K562 (cell line): Measurements from ENCODE around the gene LPGAT1. TPM values are rescaled to one million over a fixed set of nuclear protein-coding genes. Genes with fewer than 3 reads are reported as not detected.

Experiments
- ATAC-seq: fragments of 200-7000 bp; cut with Tn5 transposase; 3 replicates; pipeline ENCODE4 v1.9.1; 2020; ENCODE audit warnings: moderate library complexity
- BruUV-seq: library from RNA; stranded (reverse); fragments of 400-500 nt; replicated peaks from 2 replicates; lab custom pipeline; 2021; lab: Mats Ljungman, UMichigan
- CTCF ChIA-PET: fragments of 300-600 bp; formaldehyde crosslinking; extraction: SDS; loops from one replicate; lab custom pipeline; 2021; ENCODE audit warnings: low intra/inter-chr PET ratio; lab: Yijun Ruan, JAX
- POLR2A ChIA-PET: fragments of 300-600, 350-650 bp; sonication (Branson Sonifier 250); formaldehyde crosslinking; extraction: SDS; loops from one replicate; lab custom pipeline; 2021; ENCODE audit warnings: antibody characterized with exemption, inconsistent platforms; lab: Yijun Ruan, JAX
- DNase-seq, 4 experiments: peaks; one replicate each; pipeline versions ENCODE4 v3.0.0 to v3.0.0-alpha.2; 2011 to 2018; ENCODE audit warnings: low spot score in 3 of 4, mixed read lengths in 3 of 4; ENCODE audit errors: extremely low read depth in 1 of 4
- FAIRE-seq: peaks from 2 replicates; lab custom pipeline; 2011; peaks lifted over from hg19 to GRCh38; lab: Jason Lieb, UNC
- H2AFZ ChIP-seq: 2 replicates; pipeline ENCODE4 v1.6.0; 2011; ENCODE audit warnings: low read depth, low read length, control low read depth, inconsistent platforms
- H3K27ac ChIP-seq: fragments of 200-600 bp; 3 replicates; pipeline ENCODE4 v1.8.0; 2011; ENCODE audit warnings: low read depth, mild to moderate bottlenecking, control low read depth, inconsistent platforms, low read length, moderate library complexity, mixed read lengths; ENCODE audit errors: extremely low read depth
- H3K27me3 ChIP-seq, 2 experiments: fragments of 300-600 bp in 1 of 2; 2 replicates in 1 of 2; 3 replicates in 1 of 2; pipeline versions ENCODE4 v1.6.0 to v1.8.0; 2011; ENCODE audit warnings: inconsistent platforms in 2 of 2, low read length in 2 of 2, mild to moderate bottlenecking in 1 of 2, mixed read lengths in 1 of 2, moderate library complexity in 1 of 2; ENCODE audit not compliant: control insufficient read depth in 2 of 2, insufficient read depth in 2 of 2
- H3K36me3 ChIP-seq: fragments of 300-600 bp; 3 replicates; pipeline ENCODE4 v1.8.0; 2011; ENCODE audit warnings: mild to moderate bottlenecking, low read length, inconsistent platforms; ENCODE audit not compliant: control insufficient read depth, insufficient read depth
- H3K4me1 ChIP-seq, 2 experiments: fragments of 200-600 bp in 1 of 2; replicated peaks in 1 of 2; 2 replicates in 1 of 2; 3 replicates in 1 of 2; pipeline versions ENCODE4 v1.5.1 to v1.8.0; 2011; ENCODE audit warnings: inconsistent platforms in 2 of 2, low read length in 2 of 2, mild to moderate bottlenecking in 1 of 2, mixed read lengths in 1 of 2, moderate library complexity in 1 of 2; ENCODE audit not compliant: control insufficient read depth in 2 of 2, insufficient read depth in 2 of 2
- H3K4me2 ChIP-seq: 2 replicates; pipeline ENCODE4 v1.6.1; 2011; ENCODE audit warnings: low read length, control low read depth, inconsistent platforms, mixed read lengths; ENCODE audit not compliant: insufficient read depth
- H3K4me3 ChIP-seq: fragments of 200-600 bp; sonication (generic), shearing (Covaris generic); 2 replicates; pipeline ENCODE4 v1.5.1; 2016; ENCODE audit warnings: control low read depth, inconsistent platforms
- H3K79me2 ChIP-seq: fragments of 200-600 bp; 3 replicates; pipeline ENCODE4 v1.8.0; 2011; ENCODE audit warnings: low read length, inconsistent platforms; ENCODE audit not compliant: control insufficient read depth, insufficient read depth
- H3K9ac ChIP-seq, 2 experiments: 2 replicates each; pipeline versions ENCODE4 v1.6.0 to v1.6.1; 2011; ENCODE audit warnings: low read depth in 2 of 2, low read length in 2 of 2, control low read depth in 1 of 2, inconsistent platforms in 1 of 2, mild to moderate bottlenecking in 1 of 2, mixed read lengths in 1 of 2; ENCODE audit not compliant: insufficient read depth in 1 of 2
- H3K9me1 ChIP-seq: one replicate; pipeline ENCODE4 v1.6.0; 2011; ENCODE audit warnings: inconsistent platforms, mild to moderate bottlenecking, low read length, moderate library complexity; ENCODE audit not compliant: control insufficient read depth, insufficient read depth
- H3K9me3 ChIP-seq: replicated peaks from 2 replicates; pipeline ENCODE4 v1.5.1; 2011; ENCODE audit warnings: low read depth, low read length, inconsistent platforms; ENCODE audit not compliant: control insufficient read depth, insufficient read depth
- H4K20me1 ChIP-seq: replicated peaks from 2 replicates; pipeline ENCODE4 v1.6.1; 2011; ENCODE audit warnings: low read length, inconsistent platforms, mixed read lengths; ENCODE audit not compliant: control insufficient read depth, insufficient read depth
- HDAC2 ChIP-seq: fragments of 450-650 bp; IDR thresholded peaks from 2 replicates; pipeline ENCODE4 v1.6.1; 2016; ENCODE audit warnings: mild to moderate bottlenecking
- ILK ChIP-seq: fragments of 450-650 bp; IDR thresholded peaks from 2 replicates; pipeline ENCODE4 v1.6.1; 2016; ENCODE audit warnings: missing genetic modification characterization, low read depth, mild to moderate bottlenecking, missing compliant biosample characterization, moderate library complexity, borderline replicate concordance
- MAFG ChIP-seq: fragments of 450-650 bp; conservative IDR thresholded peaks from 2 replicates; pipeline ENCODE4 v1.6.1; 2016; ENCODE audit warnings: missing genetic modification characterization, missing compliant biosample characterization
- NFYB ChIP-seq: IDR thresholded peaks from 2 replicates; pipeline ENCODE4 v1.6.1; 2011; ENCODE audit warnings: mild to moderate bottlenecking, moderate library complexity; ENCODE audit not compliant: insufficient read length; ENCODE audit errors: extremely low read depth
- NR2C2 ChIP-seq, 2 experiments: fragments of 200-800 bp in 1 of 2; sonication (Bioruptor generic) in 1 of 2; sonication (generic) in 1 of 2; formaldehyde crosslinking in 1 of 2; IDR thresholded peaks; 2 replicates each; pipeline versions ENCODE4 v1.6.1 to v1.8.0; 2016 to 2022; ENCODE audit warnings: mild to moderate bottlenecking in 1 of 2, missing compliant biosample characterization in 1 of 2, missing genetic modification characterization in 1 of 2, missing genetic modification reagents in 1 of 2
- NUFIP1 ChIP-seq: fragments of 450-650 bp; IDR thresholded peaks from 2 replicates; pipeline ENCODE4 v1.6.1; 2018; ENCODE audit not compliant: partially characterized antibody
- RAD51 ChIP-seq: fragments of 450-650 bp; IDR thresholded peaks from 2 replicates; pipeline ENCODE4 v1.7.1; 2016; ENCODE audit warnings: low read depth, mild to moderate bottlenecking, borderline replicate concordance
- SRSF7 ChIP-seq: fragments of 200-400 bp; formaldehyde crosslinking; optimal IDR thresholded peaks from 2 replicates; pipeline ENCODE3; 2017; ENCODE audit warnings: mild to moderate bottlenecking, low read depth, low read length
- WGBS: fragments of 100-300 bp; shearing (Covaris generic); methylation state at CpG from one replicate; pipeline ENCODE4 v1.1.6; 2016; ENCODE audit warnings: low coverage, mixed read lengths; ENCODE audit not compliant: insufficient coverage; ENCODE audit errors: missing lambda C conversion rate; 5-methylcytosine and 5-hydroxymethylcytosine counted together
- in situ Hi-C: fragments of 300-500 bp; cut with MboI; formaldehyde crosslinking; loops from 4 replicates; pipeline ENCODE4 v1.15.0; 2018; ENCODE audit warnings: inconsistent platforms, mixed read lengths
- intact Hi-C: fragments of 100-400 bp; cut with micrococcal nuclease; formaldehyde crosslinking; loops from 2 replicates; pipeline ENCODE4 v1.14.2; 2022
- polyA plus RNA-seq, 8 experiments: library from polyadenylated mRNA; depleted of rRNA in 4 of 8; stranded (reverse) in 5 of 8; unstranded in 3 of 8; fragments of >200 nt; fragmentation: Nextera tagmentation in 2 of 8; fragmentation: Illumina TruSeq in 1 of 8; extraction: Ambion mirVana in 2 of 8; extraction: Trizol in 1 of 8; gene quantifications; 2 replicates each; pipeline versions ENCODE4 v1.2.1 to v1.2.3, GENCODE V29; 2011 to 2014; ENCODE audit warnings: inconsistent platforms in 1 of 8, missing spikeins in 1 of 8
- total RNA-seq, 7 experiments: library from RNA; depleted of rRNA in 6 of 7; stranded (reverse); fragments of >200 nt in 6 of 7; fragmentation: Illumina TruSeq in 2 of 7; extraction: Trizol in 2 of 7; gene quantifications; 2 replicates each; pipeline versions ENCODE4 v1.2.1 to v1.2.3, GENCODE V29; 2011 to 2021; ENCODE audit warnings: low replicate concordance in 1 of 7
- TF ChIP-seq, protein P1 (sequence below): sonication (generic); formaldehyde crosslinking; IDR thresholded peaks from 2 replicates; pipeline ENCODE4 v1.5.0; 2020; ENCODE audit warnings: missing genetic modification reagents
- TF ChIP-seq, protein P2 (sequence below): fragments of 450-650 bp; IDR thresholded peaks from 2 replicates; pipeline ENCODE4 v1.6.1; 2016; ENCODE audit warnings: antibody characterized with exemption
- TF ChIP-seq, protein P3 (sequence below): sonication (generic); formaldehyde crosslinking; IDR thresholded peaks from 2 replicates; pipeline ENCODE4 v1.9.0; 2022; ENCODE audit warnings: mild to moderate bottlenecking, missing genetic modification reagents
- TF ChIP-seq, protein P4 (sequence below): fragments of 250-450 bp; sonication (Bioruptor Pico); IDR thresholded peaks from 2 replicates; pipeline ENCODE4 v1.6.1; 2021; ENCODE audit warnings: mild to moderate bottlenecking

The LPGAT1 gene
- total and polyA plus RNA-seq, 9 of the 15 experiments (the other 6 are each of a cell fraction or from before 2014, with no cell fraction given): 5.7 to 31.4 (median 16.3) TPM

DNA sequence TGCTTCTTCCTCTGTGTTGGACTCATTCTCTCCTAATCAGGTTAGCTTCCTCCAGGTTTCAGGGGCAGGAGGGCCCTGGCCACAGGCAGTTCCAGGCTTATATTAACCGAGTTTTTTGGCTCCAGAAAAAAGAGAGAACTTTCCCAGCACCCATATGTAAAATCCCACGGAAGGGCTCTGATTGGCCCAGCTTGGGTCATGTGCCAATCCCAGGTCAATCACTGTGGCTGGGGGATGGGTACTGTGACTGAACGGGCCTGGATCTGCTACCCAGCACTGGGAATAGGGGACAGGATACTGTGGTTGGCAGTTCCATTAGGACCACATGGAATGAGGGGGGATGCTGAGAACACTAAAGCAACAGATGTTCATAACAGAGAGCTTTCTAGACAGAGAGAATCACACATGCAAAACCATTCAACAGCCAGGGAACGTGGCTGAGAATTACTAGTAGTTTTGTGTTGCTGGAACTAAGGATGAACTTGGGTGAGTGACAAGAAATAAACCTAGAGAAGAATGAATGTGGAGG, 104.0 kb downstream of the LPGAT1 start:
- CTCF ChIA-PET: interaction anchor here (0.5 kb wide), 1 partner anchor 27 kb away, joined by 3 read pairs; no protein-coding TSS in a partner anchor
- ATAC-seq (no peak), DNase-seq (no peak), FAIRE-seq (no peak)
- WGBS: 20% methylated on average over 4 of the region's 4 CpGs
- no peaks in the 10 kb centered on the region for H3K36me3 ChIP-seq
- H4K20me1 ChIP-seq: no peaks in the 10 kb centered on the region
- peaks cover 15 to 28% of the 10 kb centered on the region in 2 experiments; a peak in 4 of 5 replicates for H3K4me1 ChIP-seq
- no peaks in the 10 kb centered on the region for H3K9me3 ChIP-seq
- no peak overlapping the region for H3K4me2 ChIP-seq
- POLR2A ChIA-PET: interaction anchor here (0.7 to 5.9 kb wide), 4 partner anchors 9 to 92 kb away, joined by 3 to 35 read pairs (median 5); no protein-coding TSS in a partner anchor
- no peak for TF ChIP-seq MAFG (tag)
- no peak for TF ChIP-seq HDAC2
- TF ChIP-seq, protein P1, sequence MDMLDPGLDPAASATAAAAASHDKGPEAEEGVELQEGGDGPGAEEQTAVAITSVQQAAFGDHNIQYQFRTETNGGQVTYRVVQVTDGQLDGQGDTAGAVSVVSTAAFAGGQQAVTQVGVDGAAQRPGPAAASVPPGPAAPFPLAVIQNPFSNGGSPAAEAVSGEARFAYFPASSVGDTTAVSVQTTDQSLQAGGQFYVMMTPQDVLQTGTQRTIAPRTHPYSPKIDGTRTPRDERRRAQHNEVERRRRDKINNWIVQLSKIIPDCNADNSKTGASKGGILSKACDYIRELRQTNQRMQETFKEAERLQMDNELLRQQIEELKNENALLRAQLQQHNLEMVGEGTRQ (CRISPR knock-in tag): peak; percentile 54
- TF ChIP-seq NR2C2 (CRISPR knock-in tag; IDR thresholded peaks at IDR 0.05): no peak
- no peak for TF ChIP-seq NR2C2 (tag; IDR thresholded peaks at IDR 0.05)
- TF ChIP-seq, protein P2, sequence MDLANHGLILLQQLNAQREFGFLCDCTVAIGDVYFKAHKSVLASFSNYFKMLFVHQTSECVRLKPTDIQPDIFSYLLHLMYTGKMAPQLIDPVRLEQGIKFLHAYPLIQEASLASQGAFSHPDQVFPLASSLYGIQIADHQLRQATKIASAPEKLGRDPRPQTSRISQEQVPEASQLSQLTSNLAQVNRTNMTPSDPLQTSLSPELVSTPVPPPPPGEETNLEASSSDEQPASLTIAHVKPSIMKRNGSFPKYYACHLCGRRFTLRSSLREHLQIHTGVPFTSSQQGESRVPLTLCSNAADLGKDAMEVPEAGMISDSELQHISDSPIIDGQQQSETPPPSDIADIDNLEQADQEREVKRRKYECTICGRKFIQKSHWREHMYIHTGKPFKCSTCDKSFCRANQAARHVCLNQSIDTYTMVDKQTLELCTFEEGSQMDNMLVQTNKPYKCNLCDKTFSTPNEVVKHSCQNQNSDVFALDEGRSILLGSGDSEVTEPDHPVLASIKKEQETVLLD: no peak
- TF ChIP-seq ILK (tag): no peak
- TF ChIP-seq NUFIP1: no peak
- TF ChIP-seq NFYB: no peak
- TF ChIP-seq, protein P3, sequence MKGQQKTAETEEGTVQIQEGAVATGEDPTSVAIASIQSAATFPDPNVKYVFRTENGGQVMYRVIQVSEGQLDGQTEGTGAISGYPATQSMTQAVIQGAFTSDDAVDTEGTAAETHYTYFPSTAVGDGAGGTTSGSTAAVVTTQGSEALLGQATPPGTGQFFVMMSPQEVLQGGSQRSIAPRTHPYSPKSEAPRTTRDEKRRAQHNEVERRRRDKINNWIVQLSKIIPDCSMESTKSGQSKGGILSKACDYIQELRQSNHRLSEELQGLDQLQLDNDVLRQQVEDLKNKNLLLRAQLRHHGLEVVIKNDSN (CRISPR knock-in tag): peak; percentile 71
- peak; percentile 33; the same call in 1 of the 2 replicates for TF ChIP-seq RAD51
- TF ChIP-seq, protein P4, sequence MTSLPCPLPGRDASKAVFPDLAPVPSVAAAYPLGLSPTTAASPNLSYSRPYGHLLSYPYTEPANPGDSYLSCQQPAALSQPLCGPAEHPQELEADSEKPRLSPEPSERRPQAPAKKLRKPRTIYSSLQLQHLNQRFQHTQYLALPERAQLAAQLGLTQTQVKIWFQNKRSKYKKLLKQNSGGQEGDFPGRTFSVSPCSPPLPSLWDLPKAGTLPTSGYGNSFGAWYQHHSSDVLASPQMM (CRISPR knock-in tag): no peak
- no peak for TF ChIP-seq SRSF7
- no peaks in the 10 kb centered on the region for H3K79me2 ChIP-seq
- no peak overlapping the region for H3K4me3 ChIP-seq
- no peaks in the 10 kb centered on the region for H3K27me3 ChIP-seq
- no peak overlapping the region for H3K9ac ChIP-seq
- intact Hi-C loops: no loop called here
- no TSS peak for BruUV-seq
- no peak overlapping the region for H2AFZ ChIP-seq
- in situ Hi-C loops: no loop called here
- no peaks in the 10 kb centered on the region for H3K9me1 ChIP-seq
- no peak overlapping the region for H3K27ac ChIP-seq
